ENCODE results near the gene ERICH3.

ERICH3 gene

GRCh38 chr1:74673351-74674111, at the start of gene ERICH3:
ERICH3 (minus strand) TSS chr1:74673792; CDS start chr1:74673519, 273 bp downstream.
- DNase-seq (ENCODE audit: low spot score): peak; percentile 74

- DNase-seq (ENCODE audit: low spot score): no peak
Measured at GRCh38 chr1:74717626-74718025, 44.0 kb upstream of the ERICH3 start.

GRCh38 chr1:74716822-74717221, 43.2 kb upstream of the ERICH3 start:
- DNase-seq (ENCODE audit: low spot score): no peak

GRCh38 chr1:74715806-74716205, 42.2 kb upstream of the ERICH3 start:
- no peak for DNase-seq (ENCODE audit: low spot score)

- DNase-seq (ENCODE audit: low spot score): no peak
Measured at GRCh38 chr1:74715236-74715502, 41.6 kb upstream of the ERICH3 start.

GRCh38 chr1:74714429-74715235, 41.0 kb upstream of the ERICH3 start:
- no peak for DNase-seq (ENCODE audit: low spot score)

GRCh38 chr1:74713849-74714248, 40.3 kb upstream of the ERICH3 start:
- DNase-seq (ENCODE audit: low spot score): no peak

- DNase-seq (ENCODE audit: low spot score): no peak
Measured at GRCh38 chr1:74712881-74713280, 39.3 kb upstream of the ERICH3 start.

GRCh38 chr1:74703386-74704182, 30.0 kb upstream of the ERICH3 start:
- DNase-seq (ENCODE audit: low spot score): no peak

GRCh38 chr1:74699331-74699730, 25.7 kb upstream of the ERICH3 start:
- DNase-seq (ENCODE audit: low spot score): no peak

GRCh38 chr1:74697832-74698231, 24.2 kb upstream of the ERICH3 start:
- no peak for DNase-seq (ENCODE audit: low spot score)

- DNase-seq (ENCODE audit: low spot score): no peak
Measured at GRCh38 chr1:74693473-74693872, 19.9 kb upstream of the ERICH3 start.

GRCh38 chr1:74690909-74691308, 17.3 kb upstream of the ERICH3 start:
- no peak for DNase-seq (ENCODE audit: low spot score)

GRCh38 chr1:74690364-74690696, 16.7 kb upstream of the ERICH3 start:
- DNase-seq (ENCODE audit: low spot score): no peak

- DNase-seq (ENCODE audit: low spot score): peak; percentile 88
Measured at GRCh38 chr1:74689621-74690363, 16.2 kb upstream of the ERICH3 start.

- DNase-seq (ENCODE audit: low spot score): no peak
Measured at GRCh38 chr1:74686928-74687327, 13.3 kb upstream of the ERICH3 start.

- DNase-seq (ENCODE audit: low spot score): no peak
Measured at GRCh38 chr1:74684301-74684700, 10.7 kb upstream of the ERICH3 start.

- DNase-seq (ENCODE audit: low spot score): no peak
Measured at GRCh38 chr1:74683656-74684055, 10.1 kb upstream of the ERICH3 start.

- no peak for DNase-seq (ENCODE audit: low spot score)
Measured at GRCh38 chr1:74681851-74682250, 8.3 kb upstream of the ERICH3 start.

- no peak for DNase-seq (ENCODE audit: low spot score)
Measured at GRCh38 chr1:74681449-74681848, 7.9 kb upstream of the ERICH3 start.

- no peak for DNase-seq (ENCODE audit: low spot score)
Measured at GRCh38 chr1:74681001-74681400, 7.4 kb upstream of the ERICH3 start.

- no peak for DNase-seq (ENCODE audit: low spot score)
Measured at GRCh38 chr1:74679811-74680210, 6.2 kb upstream of the ERICH3 start.

Measured in cerebellar cortex (tissue), 1 donor.